Panc1 (cell line): ENCODE data around the gene SLC35F1. TPM values are rescaled to one million over a fixed set of nuclear protein-coding genes. Genes with fewer than 3 reads are reported as not detected.

Experiments
- ATAC-seq: fragments of 200-7000 bp; cut with Tn5 transposase; 2 replicates; pipeline ENCODE4 v1.9.1; 2020; ENCODE audit warnings: mild to moderate bottlenecking, moderate library complexity
- BruUV-seq: library from RNA; stranded (reverse); fragments of 400-500 nt; replicated peaks from 2 replicates; lab custom pipeline; 2021; lab: Mats Ljungman, UMichigan
- CTCF ChIA-PET: fragments of 300-600 bp; sonication (Branson Sonifier 250); formaldehyde crosslinking; loops from one replicate; lab custom pipeline; 2022; ENCODE audit warnings: antibody characterized with exemption; lab: Charles Lee
- POLR2A ChIA-PET: fragments of 300-600 bp; sonication (Branson Sonifier 250); formaldehyde crosslinking; loops from one replicate; lab custom pipeline; 2022; ENCODE audit warnings: antibody characterized with exemption; lab: Charles Lee
- DNase-seq: peaks from one replicate; pipeline ENCODE4 v3.0.0-alpha.2; 2010; ENCODE audit warnings: low read depth, low spot score
- H3K27ac ChIP-seq: 2 replicates; pipeline ENCODE4 v1.5.1; 2011; ENCODE audit warnings: mild to moderate bottlenecking, low read length, inconsistent platforms
- H3K27me3 ChIP-seq: fragments of 200-500 bp; sonication (Bioruptor generic); 2 replicates; pipeline ENCODE4 v1.6.0; 2014; ENCODE audit warnings: low read length, inconsistent platforms; ENCODE audit not compliant: control insufficient read depth, insufficient read depth
- H3K36me3 ChIP-seq: fragments of 200-500 bp; sonication (Bioruptor generic); 2 replicates; pipeline ENCODE4 v1.5.1; 2014; ENCODE audit warnings: inconsistent platforms, mild to moderate bottlenecking, low read length, moderate library complexity; ENCODE audit not compliant: control insufficient read depth, insufficient read depth
- H3K4me1 ChIP-seq: 2 replicates; pipeline ENCODE4 v1.5.1; 2011; ENCODE audit warnings: inconsistent platforms, mild to moderate bottlenecking, low read length, moderate library complexity; ENCODE audit not compliant: control insufficient read depth, insufficient read depth
- H3K4me3 ChIP-seq, 2 experiments: 2 replicates each; pipeline ENCODE4 v1.5.1; 2011 to 2012; ENCODE audit warnings: low read depth in 2 of 2, low read length in 2 of 2, mild to moderate bottlenecking in 2 of 2, inconsistent platforms in 1 of 2, moderate library complexity in 1 of 2
- H3K9me3 ChIP-seq: fragments of 200-500 bp; sonication (Bioruptor generic); 2 replicates; pipeline ENCODE4 v1.5.1; 2014; ENCODE audit warnings: low read depth, mild to moderate bottlenecking, inconsistent platforms, low read length, moderate library complexity; ENCODE audit not compliant: control insufficient read depth, insufficient read depth
- POLR2AphosphoS5 ChIP-seq: IDR thresholded peaks from 2 replicates; pipeline ENCODE4 v1.6.1; 2012; ENCODE audit warnings: mild to moderate bottlenecking, low read depth, low read length, moderate library complexity
- REST ChIP-seq, 2 experiments: IDR thresholded peaks; 2 replicates each; pipeline ENCODE4 v1.6.1; 2011 to 2012; ENCODE audit warnings: low read depth in 2 of 2, control low read depth in 1 of 2, low read length in 1 of 2, mild to moderate bottlenecking in 1 of 2, moderate library complexity in 1 of 2; ENCODE audit not compliant: insufficient read depth in 1 of 2
- SIN3A ChIP-seq: IDR thresholded peaks from 2 replicates; pipeline ENCODE4 v1.6.1; 2012; ENCODE audit warnings: low read depth, mild to moderate bottlenecking, low read length, moderate library complexity, borderline replicate concordance; ENCODE audit not compliant: insufficient read depth
- TCF7L2 ChIP-seq: IDR thresholded peaks from 2 replicates; pipeline ENCODE4 v1.6.1; 2011; ENCODE audit warnings: mild to moderate bottlenecking, low read depth, low read length, inconsistent platforms
- in situ Hi-C: cut with HindIII; loops from 2 replicates; pipeline ENCODE4 v1.10.0; 2016; ENCODE audit warnings: low sequenced_read_pairs, low pct_unique_long_range_greater_than_20kb
- intact Hi-C: fragments of 100-400 bp; cut with micrococcal nuclease; formaldehyde crosslinking; loops from one replicate; pipeline ENCODE4 v1.10.0; 2022; ENCODE audit not compliant: unreplicated experiment
- total RNA-seq: library from RNA; stranded (reverse); gene quantifications from one replicate; pipeline ENCODE4 v1.2.1, GENCODE V29; 2021; ENCODE audit not compliant: unreplicated experiment
- TF ChIP-seq, protein P1 (sequence below): fragments of 450-650 bp; IDR thresholded peaks from 2 replicates; pipeline ENCODE4 v1.5.1; 2017; ENCODE audit warnings: mild to moderate bottlenecking

The SLC35F1 gene
- total RNA-seq, 1 experiment from 2014 or later: not detected

GRCh38 chr6:117958536-117958935, 51.5 kb downstream of the SLC35F1 start:
- no TSS peak for BruUV-seq
- CTCF ChIA-PET: no interaction called here
- TF ChIP-seq REST (IDR thresholded peaks at IDR 0.05; ENCODE audit: insufficient read depth in 1 of 2, low read depth in 2 of 2, low read length in 1 of 2): no peak
- TF ChIP-seq POLR2AphosphoS5: no peak
- no peak for TF ChIP-seq TCF7L2
- TF ChIP-seq SIN3A: no peak
- TF ChIP-seq, protein P1, sequence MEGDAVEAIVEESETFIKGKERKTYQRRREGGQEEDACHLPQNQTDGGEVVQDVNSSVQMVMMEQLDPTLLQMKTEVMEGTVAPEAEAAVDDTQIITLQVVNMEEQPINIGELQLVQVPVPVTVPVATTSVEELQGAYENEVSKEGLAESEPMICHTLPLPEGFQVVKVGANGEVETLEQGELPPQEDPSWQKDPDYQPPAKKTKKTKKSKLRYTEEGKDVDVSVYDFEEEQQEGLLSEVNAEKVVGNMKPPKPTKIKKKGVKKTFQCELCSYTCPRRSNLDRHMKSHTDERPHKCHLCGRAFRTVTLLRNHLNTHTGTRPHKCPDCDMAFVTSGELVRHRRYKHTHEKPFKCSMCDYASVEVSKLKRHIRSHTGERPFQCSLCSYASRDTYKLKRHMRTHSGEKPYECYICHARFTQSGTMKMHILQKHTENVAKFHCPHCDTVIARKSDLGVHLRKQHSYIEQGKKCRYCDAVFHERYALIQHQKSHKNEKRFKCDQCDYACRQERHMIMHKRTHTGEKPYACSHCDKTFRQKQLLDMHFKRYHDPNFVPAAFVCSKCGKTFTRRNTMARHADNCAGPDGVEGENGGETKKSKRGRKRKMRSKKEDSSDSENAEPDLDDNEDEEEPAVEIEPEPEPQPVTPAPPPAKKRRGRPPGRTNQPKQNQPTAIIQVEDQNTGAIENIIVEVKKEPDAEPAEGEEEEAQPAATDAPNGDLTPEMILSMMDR: no peak

GRCh38 chr6:117960877-117961276, 53.8 kb downstream of the SLC35F1 start:
- Histone ChIP-seq H3K4me3 (no peak overlapping the region), H3K27me3 (no peaks in the 10 kb centered on the region), H3K27ac (no peak overlapping the region), H3K4me1 (no peaks in the 10 kb centered on the region), H3K9me3 (no peaks in the 10 kb centered on the region), H3K36me3 (no peaks in the 10 kb centered on the region)
- no peak for TF ChIP-seq REST (IDR thresholded peaks at IDR 0.05; ENCODE audit: insufficient read depth in 1 of 2, low read depth in 2 of 2, low read length in 1 of 2)
- POLR2A ChIA-PET: no interaction called here
- no TSS peak for BruUV-seq
- in situ Hi-C loops (no loop called here), intact Hi-C loops (no loop called here)
- ATAC-seq (no peak), DNase-seq (no peak)
- CTCF ChIA-PET: no interaction called here

More at GRCh38 chr6:117958536-117958935, 51.5 kb downstream of the SLC35F1 start:
- ATAC-seq: no peak
- POLR2A ChIA-PET: no interaction called here
- in situ Hi-C loops (no loop called here), intact Hi-C loops (no loop called here)
- Histone ChIP-seq H3K27me3 (no peaks in the 10 kb centered on the region), H3K27ac (no peak overlapping the region), H3K4me3 (no peak overlapping the region), H3K4me1 (no peaks in the 10 kb centered on the region), H3K36me3 (no peaks in the 10 kb centered on the region), H3K9me3 (no peaks in the 10 kb centered on the region)
- DNase-seq: no peak
